Activated CD8-positive, alpha-beta memory T cell treated with anti-CD3 and anti-CD28 coated beads, Interleukin-2, amount 50 U/mL, for 1 hour (primary cell): ENCODE results near the gene ELSPBP1.
"Not testable (repeated sequence)": the region's sequence is repeated elsewhere in the genome, so short reads cannot be mapped to it uniquely, and the experiment has no call there.

Experiments used
- DNase-seq: peaks from one replicate; pipeline ENCODE4 v3.0.0-alpha.2; 2020; ENCODE audit errors: extremely low read depth

The ELSPBP1 gene

DNA sequence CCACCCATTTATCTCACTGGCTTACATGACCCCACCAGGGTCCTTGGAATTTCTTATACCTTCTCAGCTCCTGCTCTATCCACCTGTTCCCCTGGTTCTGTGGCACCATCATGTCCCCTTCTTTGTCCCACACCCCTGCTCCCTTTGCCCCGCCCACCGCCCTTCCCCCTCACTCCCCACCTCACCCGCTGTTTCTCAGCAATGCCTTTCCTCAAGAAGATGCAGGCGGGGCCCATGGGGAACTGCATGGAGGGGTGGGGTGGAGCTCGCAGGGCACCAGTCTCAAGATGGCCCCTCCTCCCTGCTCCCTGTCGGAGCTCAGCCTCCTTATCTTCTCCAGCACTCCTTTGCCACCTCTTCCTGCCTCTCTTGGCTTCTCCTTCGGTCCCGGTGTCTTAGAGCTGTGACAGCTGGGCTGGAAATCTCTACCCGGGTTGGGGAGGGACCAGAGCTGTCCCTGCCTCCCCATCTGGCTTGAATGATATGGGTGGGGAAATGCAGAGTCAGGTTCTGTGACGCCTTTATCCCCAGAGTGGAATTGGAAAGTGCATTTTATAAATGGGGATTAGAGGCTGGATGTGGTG, 49.3 kb downstream of the ELSPBP1 start, which contains the start of gene CABP5:
TSS of gene CABP5 (minus strand) at position 405 of the 584 bp plus-strand sequence. CDS start at position 248, 157 bp downstream.
- DNase-seq: no peak

DNA sequence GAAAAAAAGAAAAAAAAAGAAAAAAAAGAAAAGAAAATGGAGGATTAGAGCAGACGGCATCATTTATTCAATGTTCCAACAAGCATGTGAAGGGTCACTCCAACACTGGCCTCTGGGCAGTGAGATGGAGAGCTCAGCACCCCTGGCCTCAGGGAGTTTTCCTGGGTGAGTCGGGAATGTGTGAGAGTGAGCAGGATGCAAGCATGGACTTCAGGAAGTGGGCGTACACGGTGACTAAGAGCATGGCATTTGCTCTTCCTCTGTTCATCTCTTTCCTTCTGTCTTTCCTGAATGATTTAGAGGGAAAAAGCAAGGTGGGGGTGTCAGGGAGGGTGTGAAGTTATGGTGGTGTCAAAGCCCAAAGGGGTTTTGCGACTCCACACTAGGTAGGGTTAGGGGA, 50.1 kb downstream of the ELSPBP1 start:
- DNase-seq: no peak

DNA sequence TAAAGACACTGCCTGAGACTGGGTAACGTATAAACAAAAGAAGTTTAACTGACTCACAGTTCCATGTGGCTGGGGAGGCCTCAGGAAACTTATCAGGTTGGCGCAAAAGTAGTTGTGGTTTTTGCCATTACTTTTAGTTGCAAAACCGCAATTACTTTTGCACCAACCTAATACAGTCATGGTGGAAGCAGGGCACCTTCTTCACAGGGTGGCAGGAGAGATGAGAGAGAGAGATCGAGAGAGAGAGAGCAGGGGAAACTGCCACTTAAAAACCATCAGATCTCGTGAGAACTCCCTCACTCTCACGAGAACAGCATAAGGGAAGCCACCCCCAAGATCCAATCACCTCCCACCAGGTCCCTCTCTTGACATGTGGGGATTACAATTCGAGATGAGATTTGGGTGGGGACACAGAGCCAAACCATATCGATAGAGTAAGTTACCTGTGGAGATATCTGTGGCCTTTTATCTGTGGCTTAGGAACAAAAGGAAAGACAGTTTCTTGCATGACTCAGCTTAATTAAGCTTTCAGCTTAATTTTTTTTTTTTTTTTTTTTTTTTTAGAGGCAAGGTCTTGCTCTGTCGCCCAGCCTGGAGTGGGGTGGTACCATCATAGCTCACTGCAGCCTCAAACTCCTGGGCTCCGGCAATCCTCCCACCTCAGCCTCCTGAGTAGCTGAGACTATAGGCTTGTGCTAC, 57.1 kb downstream of the ELSPBP1 start:
- DNase-seq: no peak

DNA sequence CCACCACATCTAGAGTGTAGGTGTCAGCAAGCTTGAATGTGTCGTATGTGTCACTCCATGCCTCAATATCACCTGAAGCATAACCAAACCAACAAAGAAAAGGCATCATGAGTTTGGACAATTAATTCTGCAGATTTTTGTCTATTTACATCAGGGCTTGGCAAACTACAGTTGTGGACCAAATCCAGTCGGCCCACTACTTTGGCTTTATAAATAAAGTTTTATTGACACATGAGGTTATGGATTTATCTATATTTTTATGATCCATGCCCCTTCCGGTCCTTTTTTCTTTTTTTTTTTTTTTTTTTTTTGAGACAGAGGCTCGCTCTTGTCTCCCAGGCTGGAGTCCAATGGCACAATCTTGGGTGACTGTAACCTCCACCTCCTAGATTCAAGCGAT, 58.6 kb downstream of the ELSPBP1 start:
- DNase-seq: no peak

DNA sequence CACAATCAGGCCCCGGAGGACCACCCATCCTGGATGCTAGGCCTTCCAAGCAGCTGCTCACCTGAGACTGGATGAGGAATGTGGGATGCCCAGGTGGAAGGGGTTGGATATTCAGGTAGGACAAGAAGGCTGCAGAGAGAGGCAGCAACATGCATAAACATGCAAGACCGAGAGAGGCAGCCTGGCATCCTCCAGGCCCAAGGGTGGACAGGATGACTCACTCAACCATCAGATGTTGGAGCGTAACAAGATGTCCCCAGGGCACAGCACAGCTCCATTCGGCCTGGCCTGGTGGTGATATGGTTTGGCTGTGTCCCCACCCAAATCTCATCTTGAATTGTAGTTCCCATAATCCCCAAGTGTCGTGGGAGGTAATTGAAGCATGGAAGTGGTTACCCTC, 59.4 kb downstream of the ELSPBP1 start:
- no peak for DNase-seq

DNA sequence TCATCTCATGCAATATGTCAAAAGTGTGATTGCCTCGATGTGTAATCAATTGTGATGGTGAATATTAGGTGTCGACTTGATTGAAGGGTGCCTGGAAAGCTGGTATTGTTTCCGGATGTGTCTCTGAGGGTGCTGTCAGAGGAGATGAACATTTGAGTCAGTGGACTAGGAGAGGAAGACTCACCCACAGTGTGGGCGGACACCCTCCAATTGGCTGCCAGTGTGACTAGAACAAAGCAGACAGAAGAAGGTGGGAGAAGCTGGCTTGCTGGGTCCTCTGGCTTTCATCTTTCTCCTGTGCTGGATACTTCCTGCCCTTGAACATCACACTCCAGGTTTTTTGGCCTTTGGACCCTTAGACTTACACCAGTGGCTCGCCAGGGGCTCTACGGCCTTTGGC, 64.9 kb downstream of the ELSPBP1 start:
- DNase-seq: no peak

DNA sequence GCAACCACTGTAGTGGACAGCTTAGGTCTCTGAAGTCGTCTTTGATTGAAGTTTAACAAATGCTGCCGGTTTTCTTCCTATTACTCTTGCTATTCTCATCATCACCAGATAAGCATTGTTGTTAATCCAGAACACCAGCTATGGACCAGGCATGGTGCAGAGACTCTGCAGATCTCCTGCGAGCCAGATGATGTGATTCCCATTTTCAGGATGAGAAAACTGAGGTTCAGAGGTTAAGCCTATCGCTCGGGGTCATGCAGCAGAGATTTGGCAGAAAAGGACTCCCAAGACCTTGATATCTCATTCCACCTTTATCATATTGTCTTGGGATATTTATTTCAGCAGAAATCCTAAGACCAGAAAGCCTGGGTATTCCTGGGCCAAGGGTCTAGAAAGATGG, 65.9 kb downstream of the ELSPBP1 start:
- DNase-seq: no peak

DNA sequence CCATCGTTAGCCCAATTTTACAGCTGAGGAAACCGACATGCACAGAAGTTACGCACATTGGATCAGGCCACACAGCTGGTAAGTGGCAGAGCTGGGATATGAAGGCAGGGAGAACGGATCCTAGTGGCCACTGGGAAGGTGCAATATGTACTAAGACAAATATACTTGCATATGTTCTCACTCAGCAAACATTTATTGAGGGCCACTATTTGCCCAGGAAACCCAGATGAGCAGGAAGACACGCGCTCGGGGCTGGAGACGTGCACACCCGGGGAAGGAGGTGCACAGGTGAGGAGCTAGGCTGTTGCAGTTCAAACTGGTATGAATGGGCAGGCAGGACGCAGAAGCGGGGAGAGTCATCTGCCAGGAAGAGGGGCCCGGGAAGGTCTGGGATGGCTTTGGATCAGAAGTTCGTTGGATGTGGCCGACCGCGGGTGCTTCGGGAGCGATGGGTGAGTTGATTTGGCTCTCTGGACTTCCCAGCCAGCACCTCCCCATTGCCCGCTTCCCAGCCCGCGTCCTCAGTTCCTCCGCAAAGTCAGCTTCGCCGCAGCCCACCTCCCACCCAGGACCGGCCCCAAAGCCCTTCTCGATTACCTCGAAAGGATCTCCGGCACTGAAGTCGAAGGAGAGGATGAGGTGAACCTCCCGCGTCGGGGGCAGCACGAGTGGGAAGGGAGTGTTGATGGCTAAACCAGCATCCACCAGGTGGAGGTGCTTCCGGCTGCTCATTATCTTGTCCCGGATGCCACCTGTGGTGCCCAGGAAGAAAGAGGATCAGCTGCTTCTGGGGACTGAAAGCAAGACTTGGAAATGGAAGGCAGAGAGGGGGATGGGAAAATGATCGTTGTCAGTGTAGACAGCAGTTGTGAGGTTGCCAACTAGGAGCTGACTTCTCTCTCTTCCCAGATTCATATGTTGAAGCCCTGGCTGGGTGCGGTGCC, 67.2 kb downstream of the ELSPBP1 start:
- DNase-seq: no peak

DNA sequence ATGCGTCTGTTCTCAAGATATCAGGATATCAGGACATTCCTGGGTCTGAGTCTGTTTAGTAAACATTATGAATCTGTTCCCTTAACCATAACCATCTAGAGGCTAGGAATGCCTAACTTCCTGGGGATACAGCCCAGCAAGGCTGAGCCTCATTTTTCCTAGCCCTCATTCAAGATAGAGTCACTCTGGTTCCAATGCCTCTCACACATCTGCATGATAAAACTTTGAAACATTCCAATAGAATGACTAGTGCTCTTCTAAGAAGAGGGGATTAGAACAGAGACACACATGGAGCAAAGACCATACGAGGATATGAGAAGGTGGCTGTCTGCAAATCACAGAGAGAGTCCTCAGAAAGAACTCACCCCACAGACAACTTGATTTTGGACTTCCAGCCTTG, 70.1 kb downstream of the ELSPBP1 start:
- no peak for DNase-seq

DNA sequence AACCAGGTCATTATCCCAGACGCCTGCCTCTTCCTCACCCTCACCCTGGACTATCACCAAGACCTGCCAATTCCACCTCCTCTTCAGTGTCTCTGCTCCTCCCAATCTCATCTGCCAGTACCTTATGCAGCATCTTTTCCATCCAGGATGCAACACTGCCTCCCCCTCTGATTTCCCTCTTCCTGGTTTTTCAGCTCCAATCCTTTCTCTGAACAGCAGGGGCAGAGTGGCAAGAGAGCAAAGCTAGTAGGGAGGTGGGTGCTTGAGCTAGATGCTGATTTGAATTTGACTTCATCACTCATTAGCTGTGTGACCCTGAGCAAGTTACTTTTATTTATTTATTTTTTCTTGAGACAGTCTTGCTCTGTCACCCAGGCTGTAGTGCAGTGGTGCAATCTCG, 75.0 kb downstream of the ELSPBP1 start:
- DNase-seq: no peak

DNA sequence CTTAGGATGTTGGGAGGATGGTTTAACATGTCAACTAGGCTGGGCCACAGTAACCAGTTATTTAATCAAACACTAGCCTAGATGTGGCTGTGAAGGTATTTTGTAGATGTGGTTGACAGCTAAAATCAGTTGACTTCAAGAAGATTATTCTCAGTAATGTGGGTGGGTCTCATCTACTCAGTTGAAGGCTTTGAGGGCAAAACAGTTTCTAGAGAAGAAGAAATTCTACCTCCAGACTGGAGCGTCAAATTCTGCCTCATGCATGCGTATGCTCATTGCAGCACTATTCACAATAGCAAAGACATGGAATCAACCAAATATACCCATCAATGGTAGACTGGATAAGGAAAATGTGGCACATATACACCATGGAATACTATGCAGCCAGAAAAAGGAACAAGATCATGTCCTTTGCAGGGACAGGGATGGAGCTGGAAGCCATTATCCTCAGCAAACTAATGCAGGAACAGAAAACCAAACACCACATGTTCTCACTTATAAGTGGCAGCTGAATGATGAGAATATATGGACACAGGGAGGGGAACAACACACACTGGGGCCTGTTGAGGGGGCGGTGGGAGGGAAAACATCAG, 75.8 kb downstream of the ELSPBP1 start:
- not testable (repeated sequence) for DNase-seq
